D721Med (cell line): ENCODE measurements around the gene TMC5.

Source experiments
- DNase-seq: peaks from one replicate; pipeline ENCODE4 v3.0.0; 2011; ENCODE audit warnings: low spot score; ENCODE audit not compliant: insufficient read length
- FAIRE-seq: peaks from 2 replicates; lab custom pipeline; 2011; peaks lifted over from hg19 to GRCh38; lab: Jason Lieb, UNC
- TF ChIP-seq, protein P1 (sequence below): IDR thresholded peaks from 2 replicates; pipeline ENCODE4 v1.5.1; 2012; ENCODE audit warnings: mild to moderate bottlenecking, control low read depth; ENCODE audit not compliant: insufficient read depth; ENCODE audit errors: missing control alignments

The TMC5 gene

DNA sequence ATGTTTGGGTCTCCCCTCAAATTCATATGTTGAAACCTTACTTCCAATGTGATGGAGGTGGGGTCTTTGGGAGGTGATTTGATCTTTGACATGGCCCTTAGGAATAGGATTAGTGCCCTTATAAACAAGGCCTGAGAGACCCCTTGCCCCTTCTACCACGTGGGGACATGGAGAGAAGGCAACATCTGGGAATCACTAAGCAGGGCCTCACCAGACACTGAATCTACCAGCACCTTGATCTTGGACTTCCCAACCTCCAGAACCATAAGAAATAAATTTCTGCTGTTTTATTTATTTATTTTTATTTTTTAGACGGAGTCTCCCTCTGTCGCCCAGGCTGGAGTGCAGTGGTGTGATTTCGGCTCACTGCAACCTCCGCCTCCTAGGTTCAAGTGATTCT is 64.1 kb downstream of the TMC5 start:
- TF ChIP-seq, protein P1, sequence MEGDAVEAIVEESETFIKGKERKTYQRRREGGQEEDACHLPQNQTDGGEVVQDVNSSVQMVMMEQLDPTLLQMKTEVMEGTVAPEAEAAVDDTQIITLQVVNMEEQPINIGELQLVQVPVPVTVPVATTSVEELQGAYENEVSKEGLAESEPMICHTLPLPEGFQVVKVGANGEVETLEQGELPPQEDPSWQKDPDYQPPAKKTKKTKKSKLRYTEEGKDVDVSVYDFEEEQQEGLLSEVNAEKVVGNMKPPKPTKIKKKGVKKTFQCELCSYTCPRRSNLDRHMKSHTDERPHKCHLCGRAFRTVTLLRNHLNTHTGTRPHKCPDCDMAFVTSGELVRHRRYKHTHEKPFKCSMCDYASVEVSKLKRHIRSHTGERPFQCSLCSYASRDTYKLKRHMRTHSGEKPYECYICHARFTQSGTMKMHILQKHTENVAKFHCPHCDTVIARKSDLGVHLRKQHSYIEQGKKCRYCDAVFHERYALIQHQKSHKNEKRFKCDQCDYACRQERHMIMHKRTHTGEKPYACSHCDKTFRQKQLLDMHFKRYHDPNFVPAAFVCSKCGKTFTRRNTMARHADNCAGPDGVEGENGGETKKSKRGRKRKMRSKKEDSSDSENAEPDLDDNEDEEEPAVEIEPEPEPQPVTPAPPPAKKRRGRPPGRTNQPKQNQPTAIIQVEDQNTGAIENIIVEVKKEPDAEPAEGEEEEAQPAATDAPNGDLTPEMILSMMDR: no peak
- DNase-seq (no peak), FAIRE-seq (no peak)

DNA sequence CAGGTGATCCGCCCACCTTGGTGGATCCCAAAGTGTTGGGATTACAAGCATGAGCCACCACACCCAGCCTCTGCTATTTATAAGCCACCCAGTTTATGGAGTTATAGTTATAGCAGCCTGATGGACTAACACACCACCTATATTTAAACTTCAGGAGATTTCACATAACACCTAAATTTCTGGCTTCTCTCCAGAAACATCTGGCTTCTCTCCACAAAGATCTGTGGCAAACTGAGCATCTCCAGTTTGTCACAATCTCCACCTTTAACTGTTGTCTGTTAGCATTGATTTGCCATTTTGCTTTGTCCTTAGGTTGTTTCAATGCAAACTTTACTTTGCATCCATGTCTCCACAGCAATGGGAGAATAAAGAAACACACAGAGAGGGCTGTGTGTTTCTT is 64.6 kb downstream of the TMC5 start:
- TF ChIP-seq, protein P1: no peak
- FAIRE-seq: no peak
- no peak for DNase-seq

DNA sequence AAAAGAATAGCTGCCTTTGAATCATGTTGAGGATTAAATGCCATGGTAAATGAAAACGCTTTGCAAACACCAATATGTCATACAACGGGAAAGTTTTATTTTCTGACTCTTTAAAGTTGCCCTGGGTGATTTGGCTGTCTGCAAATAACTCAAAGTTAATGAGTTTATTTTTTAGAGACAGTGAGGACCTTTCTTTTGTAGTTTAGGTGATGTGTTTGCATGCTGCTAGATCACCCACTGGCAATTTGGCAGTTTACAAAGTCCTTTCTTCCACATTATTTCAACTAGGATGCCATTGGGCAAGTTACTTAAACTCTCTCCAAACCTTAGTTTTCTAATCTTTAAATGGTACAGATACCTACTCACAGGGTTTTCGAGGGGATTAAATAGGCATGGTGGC is 66.4 kb downstream of the TMC5 start:
- DNase-seq (no peak), FAIRE-seq (no peak)
- TF ChIP-seq, protein P1: no peak

DNA sequence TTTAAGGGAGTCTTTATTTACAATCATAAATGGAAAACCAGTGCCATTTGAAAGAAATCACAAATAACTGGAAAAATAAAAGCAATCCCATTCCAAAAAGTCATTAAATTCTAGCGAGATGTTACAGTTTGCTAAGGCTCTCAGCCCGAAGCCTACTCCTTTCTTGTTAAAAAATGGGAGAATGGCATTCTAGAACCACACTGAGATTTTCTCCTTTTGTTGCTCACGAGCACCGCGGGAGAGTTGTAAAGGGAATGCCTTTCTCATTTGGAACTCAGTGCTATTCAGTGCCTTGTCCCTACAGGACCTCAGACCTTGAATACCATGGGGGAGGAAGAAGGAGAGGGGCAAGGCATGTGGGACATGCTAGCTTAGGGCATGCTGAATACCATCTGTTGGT is 67.9 kb downstream of the TMC5 start:
- TF ChIP-seq, protein P1: no peak
- DNase-seq: no peak
- no peak for FAIRE-seq

DNA sequence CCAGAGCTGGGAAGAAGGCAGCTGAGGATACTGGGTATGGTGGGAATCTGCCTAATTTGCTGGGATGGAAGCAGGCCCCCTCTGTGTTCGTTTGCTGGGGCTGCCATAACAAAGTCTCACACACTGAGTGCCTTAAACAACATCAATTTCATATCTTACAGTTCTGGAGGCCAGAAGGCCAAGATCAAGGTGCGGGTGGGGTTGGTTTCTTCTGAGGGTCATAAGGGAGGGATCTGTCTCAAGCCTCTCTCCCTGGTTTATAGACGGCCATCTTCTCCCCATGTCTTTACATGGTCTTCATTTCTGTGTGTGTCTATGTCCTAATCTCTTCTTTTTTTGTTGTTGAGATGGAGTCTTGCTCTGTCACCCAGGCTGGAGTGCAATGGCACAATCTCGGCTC is 68.4 kb downstream of the TMC5 start:
- TF ChIP-seq, protein P1: no peak
- FAIRE-seq (no peak), DNase-seq (no peak)

DNA sequence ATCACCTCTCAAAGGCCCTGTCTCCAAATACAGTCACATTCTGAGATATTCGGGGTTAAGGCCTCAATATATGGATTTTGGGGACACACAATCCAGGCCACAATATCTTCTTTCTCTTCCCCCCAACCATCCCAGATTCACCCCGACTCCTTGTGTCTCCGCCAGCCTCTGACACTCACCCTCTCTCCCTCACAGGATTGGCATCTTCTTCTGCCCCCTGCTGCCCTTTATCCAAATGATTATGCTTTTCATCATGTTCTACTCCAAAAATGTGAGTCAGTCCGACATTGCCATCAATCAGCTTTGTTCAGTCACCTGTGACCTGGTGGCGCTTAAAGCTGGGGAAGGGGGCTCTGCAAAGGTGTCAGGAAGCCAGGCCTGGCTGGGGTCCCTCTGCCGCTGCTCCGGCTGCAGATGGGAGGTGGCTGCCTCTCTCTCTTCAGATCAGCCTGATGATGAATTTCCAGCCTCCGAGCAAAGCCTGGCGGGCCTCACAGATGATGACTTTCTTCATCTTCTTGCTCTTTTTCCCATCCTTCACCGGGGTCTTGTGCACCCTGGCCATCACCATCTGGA is 69.2 kb downstream of the TMC5 start:
- TF ChIP-seq, protein P1: no peak
- FAIRE-seq (no peak), DNase-seq (no peak)

DNA sequence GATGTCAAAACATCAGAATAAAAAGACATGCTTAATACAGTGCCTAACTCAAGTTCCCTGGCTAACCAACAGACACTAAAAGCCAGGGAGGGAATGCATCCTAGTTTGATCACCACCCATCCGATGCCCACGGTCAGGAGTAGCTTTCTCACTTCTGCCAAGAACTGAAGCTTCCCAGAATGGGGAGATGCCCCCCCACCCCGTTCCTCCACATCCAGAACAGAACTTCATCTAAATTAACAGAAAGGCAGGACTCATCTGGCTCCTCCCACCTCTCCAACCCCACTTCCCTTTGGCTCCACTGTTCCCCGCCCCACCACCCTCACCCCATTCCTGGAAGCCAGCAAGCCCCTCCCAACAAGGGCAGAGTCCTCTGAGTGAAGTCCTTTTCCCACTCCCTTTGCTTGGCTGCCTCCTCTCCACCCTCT is 70.5 kb downstream of the TMC5 start:
- FAIRE-seq: no peak
- no peak for DNase-seq
- TF ChIP-seq, protein P1: no peak
